Lower lobe of right lung (tissue), 2 donors: Measurements from ENCODE around the gene GAB2. TPM values are rescaled to one million over a fixed set of nuclear protein-coding genes. Genes with fewer than 3 reads are reported as not detected.

Experiments used
- ATAC-seq, 2 donors: fragments of 200-7000 bp; cut with Tn5 transposase; one replicate each; pipeline ENCODE4 v1.9.1; 2020 to 2022; ENCODE audit warnings: mild to moderate bottlenecking in 2 of 2, moderate library complexity in 2 of 2
- DNase-seq: peaks from one replicate; pipeline ENCODE4 v3.0.0-alpha.2; 2020
- H3K27ac ChIP-seq: fragments of 200-600 bp; one replicate; pipeline ENCODE4 v1.8.0; 2022
- H3K27me3 ChIP-seq: fragments of 200-600 bp; one replicate; pipeline ENCODE4 v1.8.0; 2022; ENCODE audit warnings: low read depth
- H3K36me3 ChIP-seq: fragments of 200-600 bp; one replicate; pipeline ENCODE4 v1.8.0; 2022; ENCODE audit warnings: mild to moderate bottlenecking
- H3K4me1 ChIP-seq: fragments of 200-600 bp; one replicate; pipeline ENCODE4 v1.8.0; 2022
- H3K4me3 ChIP-seq: fragments of 200-600 bp; one replicate; pipeline ENCODE4 v1.8.0; 2022; ENCODE audit warnings: mild to moderate bottlenecking
- H3K9me3 ChIP-seq: fragments of 200-600 bp; one replicate; pipeline ENCODE4 v1.8.0; 2022
- intact Hi-C: fragments of 100-400 bp; cut with DNase I; formaldehyde crosslinking; loops from one replicate; pipeline ENCODE4 v1.11.0; 2022
- total RNA-seq: library from RNA; stranded (reverse); fragmentation: NEBNext Ultra II Directional; extraction: Animal tissue kit (Norgen Biotek cat#: 25700); gene quantifications from one replicate; pipeline ENCODE4 v1.2.1, GENCODE V29; 2021
- TF ChIP-seq, protein P1 (sequence below): fragments of 200-600 bp; IDR thresholded peaks from one replicate; pipeline ENCODE4 v1.8.0; 2022; ENCODE audit warnings: antibody characterized with exemption, mild to moderate bottlenecking
- donor health status: DM: no; HTN: yes; CAD: no; lungs with severe emphysema.

Gene GAB2
- total RNA-seq, 1 donor from 2014 or later, result 64.2 TPM

DNA sequence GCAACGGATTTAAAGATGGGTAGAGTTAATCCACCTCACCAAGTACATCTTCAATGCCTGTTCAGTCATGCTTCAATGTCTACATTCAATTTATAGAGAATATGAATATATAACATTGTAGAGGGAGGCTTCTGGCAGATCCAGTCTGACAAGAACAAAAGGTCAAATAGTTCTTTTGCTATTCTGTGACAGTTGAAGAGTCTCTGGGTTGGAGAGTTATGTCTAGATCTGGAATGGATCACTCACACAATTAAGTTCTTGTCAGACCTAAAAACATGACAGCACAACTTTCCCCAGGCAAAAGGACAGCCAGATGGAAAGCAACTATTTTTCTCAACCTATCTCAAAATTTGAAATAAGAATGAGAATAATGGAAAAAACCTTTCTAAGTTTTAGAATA, 15.3 kb upstream of the GAB2 start:
- Histone ChIP-seq H3K9me3 (no peaks in the 10 kb centered on the region), H3K4me3 (no peak overlapping the region), H3K27ac (no peak overlapping the region), H3K36me3 (no peaks in the 10 kb centered on the region), H3K27me3 (no peaks in the 10 kb centered on the region), H3K4me1 (peaks cover 3% of the 10 kb centered on the region)
- DNase-seq (no peak), ATAC-seq (no peak)
- intact Hi-C loops, result no loop called here
- TF ChIP-seq, protein P1, sequence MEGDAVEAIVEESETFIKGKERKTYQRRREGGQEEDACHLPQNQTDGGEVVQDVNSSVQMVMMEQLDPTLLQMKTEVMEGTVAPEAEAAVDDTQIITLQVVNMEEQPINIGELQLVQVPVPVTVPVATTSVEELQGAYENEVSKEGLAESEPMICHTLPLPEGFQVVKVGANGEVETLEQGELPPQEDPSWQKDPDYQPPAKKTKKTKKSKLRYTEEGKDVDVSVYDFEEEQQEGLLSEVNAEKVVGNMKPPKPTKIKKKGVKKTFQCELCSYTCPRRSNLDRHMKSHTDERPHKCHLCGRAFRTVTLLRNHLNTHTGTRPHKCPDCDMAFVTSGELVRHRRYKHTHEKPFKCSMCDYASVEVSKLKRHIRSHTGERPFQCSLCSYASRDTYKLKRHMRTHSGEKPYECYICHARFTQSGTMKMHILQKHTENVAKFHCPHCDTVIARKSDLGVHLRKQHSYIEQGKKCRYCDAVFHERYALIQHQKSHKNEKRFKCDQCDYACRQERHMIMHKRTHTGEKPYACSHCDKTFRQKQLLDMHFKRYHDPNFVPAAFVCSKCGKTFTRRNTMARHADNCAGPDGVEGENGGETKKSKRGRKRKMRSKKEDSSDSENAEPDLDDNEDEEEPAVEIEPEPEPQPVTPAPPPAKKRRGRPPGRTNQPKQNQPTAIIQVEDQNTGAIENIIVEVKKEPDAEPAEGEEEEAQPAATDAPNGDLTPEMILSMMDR, result no peak

DNA sequence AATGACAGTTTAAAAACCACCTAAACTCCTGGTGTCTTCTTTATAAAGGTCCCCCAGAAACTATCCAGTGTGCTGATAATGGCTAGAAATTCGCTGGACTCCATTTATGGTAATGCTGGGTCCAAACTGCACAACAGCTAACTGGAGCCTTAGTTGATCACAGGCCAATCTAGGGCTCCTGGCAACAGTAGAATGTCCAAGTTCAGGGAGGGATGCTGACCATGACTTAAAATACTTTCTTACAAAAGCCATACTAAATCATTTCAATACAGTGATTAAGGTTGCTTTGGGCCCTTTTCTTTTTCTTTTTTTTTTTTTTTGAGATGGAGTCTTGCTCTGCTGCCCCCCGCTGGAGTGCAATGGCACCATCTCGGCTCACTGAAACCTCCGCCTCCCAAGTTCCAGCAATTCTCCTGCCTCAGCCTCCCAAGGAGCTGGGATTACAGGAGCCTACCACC, 14.5 kb upstream of the GAB2 start:
- ATAC-seq, result peak in 1 of 2 donors; percentile 50
- intact Hi-C loops, result no loop called here

DNA sequence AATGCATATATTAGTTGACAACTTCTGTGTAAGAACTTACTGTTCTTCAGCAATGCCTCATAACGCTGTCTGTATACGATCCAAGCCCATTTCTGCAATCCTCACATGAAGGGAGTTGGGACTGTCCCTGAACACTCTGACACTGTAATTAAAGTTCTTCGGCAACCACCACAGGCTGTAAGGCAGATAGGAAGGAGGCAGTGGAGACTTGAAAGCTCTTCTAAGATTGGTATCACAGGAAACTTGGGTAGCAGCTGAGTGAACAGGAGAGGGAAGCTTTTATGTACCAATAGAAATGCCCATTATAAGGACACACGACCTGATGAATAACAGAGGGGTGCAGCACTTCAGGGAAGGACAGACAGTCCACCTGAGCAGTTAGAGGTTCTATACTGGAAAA, 12.0 kb upstream of the GAB2 start:
- DNase-seq, result no peak
- TF ChIP-seq, protein P1, result no peak
- Histone ChIP-seq H3K36me3 (no peaks in the 10 kb centered on the region), H3K9me3 (no peaks in the 10 kb centered on the region), H3K27me3 (no peaks in the 10 kb centered on the region), H3K4me3 (no peak overlapping the region), H3K4me1 (peaks cover 14% of the 10 kb centered on the region), H3K27ac (no peak overlapping the region)
- ATAC-seq, result no peak
- intact Hi-C loops, result no loop called here

More for the DNA sequence above, 14.5 kb upstream of the GAB2 start:
- Histone ChIP-seq H3K27me3 (no peaks in the 10 kb centered on the region), H3K36me3 (no peaks in the 10 kb centered on the region), H3K27ac (no peak overlapping the region), H3K4me1 (peaks cover 3% of the 10 kb centered on the region), H3K4me3 (no peak overlapping the region), H3K9me3 (no peaks in the 10 kb centered on the region)
- DNase-seq, result no peak
- TF ChIP-seq, protein P1, result peak; percentile 55

DNA sequence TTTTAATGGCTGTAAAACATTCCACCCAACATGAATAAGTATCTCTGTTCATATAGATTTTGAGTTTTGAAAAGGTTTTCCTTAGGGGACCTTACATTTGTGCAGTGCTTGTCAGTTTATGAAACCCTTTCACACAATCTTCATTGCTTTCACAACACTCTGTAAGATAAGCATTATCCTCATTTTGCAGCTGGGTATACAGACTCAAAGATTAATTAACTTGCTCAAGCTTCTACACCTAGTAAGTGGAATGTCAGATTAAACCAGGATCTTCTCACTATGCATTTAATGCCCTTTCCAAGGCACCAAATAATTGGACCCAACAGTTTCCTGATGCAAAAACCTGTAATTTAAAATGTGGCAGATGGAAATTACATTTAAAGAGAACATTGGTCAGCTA, 11.6 kb upstream of the GAB2 start:
- Histone ChIP-seq H3K4me1 (peaks cover 16% of the 10 kb centered on the region), H3K4me3 (no peak overlapping the region), H3K36me3 (no peaks in the 10 kb centered on the region), H3K27ac (no peak overlapping the region), H3K9me3 (no peaks in the 10 kb centered on the region), H3K27me3 (no peaks in the 10 kb centered on the region)
- TF ChIP-seq, protein P1, result no peak
- DNase-seq (no peak), ATAC-seq (no peak)
- intact Hi-C loops, result no loop called here

DNA sequence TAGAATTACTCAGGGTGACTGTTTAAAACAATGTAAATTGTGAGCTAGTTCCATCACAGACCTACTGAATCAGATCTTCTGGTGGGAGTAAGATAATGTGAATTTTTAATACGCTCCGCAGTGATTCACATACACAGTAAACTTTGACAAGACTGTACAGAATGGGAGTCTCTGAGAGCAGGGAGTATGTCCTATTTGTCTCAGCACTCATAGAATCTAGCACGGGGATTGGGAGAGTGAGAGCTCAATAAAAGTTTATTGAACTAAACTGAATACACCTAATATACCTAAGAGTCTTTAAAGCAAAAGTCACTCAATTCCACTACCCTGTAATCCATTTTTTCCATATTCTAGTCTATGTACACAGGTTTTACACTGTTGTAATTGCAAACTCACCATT, 11.2 kb upstream of the GAB2 start:
- no peak overlapping the region for H3K27ac ChIP-seq
- intact Hi-C loops, result no loop called here
- TF ChIP-seq, protein P1, result no peak

DNA sequence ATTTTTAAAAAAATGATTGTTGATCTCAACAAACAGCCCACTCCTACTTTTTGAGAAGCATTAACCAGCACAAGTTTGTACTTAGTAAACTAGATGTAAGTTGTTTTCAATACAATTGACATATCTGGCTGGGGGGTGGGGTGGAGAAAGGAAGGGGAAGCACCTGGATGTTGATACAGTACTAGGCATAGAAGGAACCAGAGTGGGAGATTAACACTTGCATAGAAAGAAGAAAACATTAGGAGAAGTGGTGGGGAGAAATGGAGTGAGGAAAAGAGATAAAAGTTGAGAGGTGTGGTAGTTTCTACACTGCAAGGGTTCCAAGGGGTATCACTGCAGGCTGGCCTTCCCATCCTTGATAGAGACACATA, 10.6 kb upstream of the GAB2 start:
- H3K4me3 ChIP-seq, result no peak overlapping the region
- ATAC-seq (no peak), DNase-seq (no peak)
- H3K27me3 ChIP-seq, result no peaks in the 10 kb centered on the region
- intact Hi-C loops, result no loop called here
- no peaks in the 10 kb centered on the region for H3K36me3 ChIP-seq
- TF ChIP-seq, protein P1, result no peak
- H3K9me3 ChIP-seq, result no peaks in the 10 kb centered on the region
- no peak overlapping the region for H3K27ac ChIP-seq
- peaks cover 16% of the 10 kb centered on the region for H3K4me1 ChIP-seq

More for the DNA sequence above, 11.2 kb upstream of the GAB2 start:
- no peak overlapping the region for H3K4me3 ChIP-seq
- no peaks in the 10 kb centered on the region for H3K27me3 ChIP-seq
- H3K36me3 ChIP-seq, result no peaks in the 10 kb centered on the region
- H3K4me1 ChIP-seq, result peaks cover 16% of the 10 kb centered on the region
- ATAC-seq (no peak), DNase-seq (no peak)
- H3K9me3 ChIP-seq, result no peaks in the 10 kb centered on the region
